Measurements from ENCODE around the gene CAVIN1.
A peak's percentile ranks its signal among the peaks of the same experiment; 100 is the strongest.
"Not testable (repeated sequence)": the region's sequence is repeated elsewhere in the genome, so short reads cannot be mapped to it uniquely, and the experiment has no call there.

CAVIN1 gene

GRCh38 chr17:42428141-42428944 lies 5.3 kb upstream of the CAVIN1 start:
- DNase-seq (ENCODE audit: low read depth): peak; percentile 71
- H3K4me3 ChIP-seq (ENCODE audit: low read depth, low read length): no peak overlapping the region
- TF ChIP-seq CTCF (IDR thresholded peaks at IDR 0.05; ENCODE audit: insufficient read depth, low read depth, low read length, missing control alignments): peak; percentile 76

- no peak for TF ChIP-seq CTCF (IDR thresholded peaks at IDR 0.05; ENCODE audit: insufficient read depth, low read depth, low read length, missing control alignments)
- no peak overlapping the region for H3K4me3 ChIP-seq (ENCODE audit: low read depth, low read length)
- no peak for DNase-seq (ENCODE audit: low read depth)
These were observed 2.0 kb upstream of the CAVIN1 start for GRCh38 chr17:42424991-42425610.

GRCh38 chr17:42423766-42424165 lies 710 bp upstream of the CAVIN1 start:
- DNase-seq (ENCODE audit: low read depth): no peak
- no peak for TF ChIP-seq CTCF (IDR thresholded peaks at IDR 0.05; ENCODE audit: insufficient read depth, low read depth, low read length, missing control alignments)
- no peak overlapping the region for H3K4me3 ChIP-seq (ENCODE audit: low read depth, low read length)

- DNase-seq (ENCODE audit: low read depth): peak; percentile 45
- H3K4me3 ChIP-seq (ENCODE audit: low read depth, low read length): peak overlapping the region; percentile 53
- TF ChIP-seq CTCF (IDR thresholded peaks at IDR 0.05; ENCODE audit: insufficient read depth, low read depth, low read length, missing control alignments): no peak
These were observed 571 bp downstream of the CAVIN1 start for GRCh38 chr17:42422412-42422957.

GRCh38 chr17:42421507-42422338 lies 1.3 kb downstream of the CAVIN1 start:
- peak overlapping the region; percentile 14 for H3K4me3 ChIP-seq (ENCODE audit: low read depth, low read length)
- no peak for TF ChIP-seq CTCF (IDR thresholded peaks at IDR 0.05; ENCODE audit: insufficient read depth, low read depth, low read length, missing control alignments)
- no peak for DNase-seq (ENCODE audit: low read depth)

GRCh38 chr17:42421136-42421506 lies 1.9 kb downstream of the CAVIN1 start:
- TF ChIP-seq CTCF (IDR thresholded peaks at IDR 0.05; ENCODE audit: insufficient read depth, low read depth, low read length, missing control alignments): no peak
- no peak overlapping the region for H3K4me3 ChIP-seq (ENCODE audit: low read depth, low read length)
- no peak for DNase-seq (ENCODE audit: low read depth)

- not testable (repeated sequence) for H3K4me3 ChIP-seq (ENCODE audit: low read depth, low read length); DNase-seq (ENCODE audit: low read depth)
These were observed 5.1 kb downstream of the CAVIN1 start for GRCh38 chr17:42417981-42418380.
